IMR-90 (cell line): ENCODE measurements around the gene OR8J3. TPM values are rescaled to one million over a fixed set of nuclear protein-coding genes. Genes with fewer than 3 reads are reported as not detected.

Source experiments
- ATAC-seq: fragments of 200-7000 bp; cut with Tn5 transposase; 2 replicates; pipeline ENCODE4 v1.9.1; 2020; ENCODE audit warnings: low read depth, mild to moderate bottlenecking, moderate library complexity
- BruUV-seq: library from RNA; stranded (reverse); fragments of 400-500 nt; replicated peaks from 2 replicates; lab custom pipeline; 2021; lab: Mats Ljungman, UMichigan
- CTCF ChIA-PET: fragments of 300-600 bp; formaldehyde crosslinking; extraction: SDS; loops from one replicate; lab custom pipeline; 2021; ENCODE audit warnings: antibody characterized with exemption; lab: Yijun Ruan, JAX
- POLR2A ChIA-PET: fragments of 300-600 bp; sonication (Branson Sonifier 250); formaldehyde crosslinking; loops from one replicate; lab custom pipeline; 2022; ENCODE audit warnings: antibody characterized with exemption; ENCODE audit not compliant: unreplicated experiment; lab: Charles Lee
- DNase-seq: peaks from one replicate; pipeline ENCODE4 v3.0.0; 2013
- H2AFZ ChIP-seq: replicated peaks from 2 replicates; pipeline ENCODE3; 2013; ENCODE audit warnings: low read length, mild to moderate bottlenecking; ENCODE audit not compliant: poor library complexity
- H2AK5ac ChIP-seq: 2 replicates; pipeline ENCODE4 v1.6.1; 2013; ENCODE audit warnings: low read depth, low read length, inconsistent platforms
- H2AK9ac ChIP-seq: replicated peaks from 2 replicates; pipeline ENCODE3; 2013; ENCODE audit warnings: mild to moderate bottlenecking, low read depth, low read length, moderate library complexity; ENCODE audit not compliant: poor library complexity
- H2BK120ac ChIP-seq: 2 replicates; pipeline ENCODE4 v1.6.1; 2013; ENCODE audit warnings: low read depth, low read length, inconsistent platforms
- H2BK15ac ChIP-seq: 3 replicates; pipeline ENCODE4 v1.6.1; 2013; ENCODE audit warnings: low read depth, low read length, inconsistent platforms
- H2BK20ac ChIP-seq: 2 replicates; pipeline ENCODE4 v1.6.1; 2013; ENCODE audit warnings: low read depth, mild to moderate bottlenecking, inconsistent platforms, low read length, moderate library complexity
- H2BK5ac ChIP-seq: 2 replicates; pipeline ENCODE4 v1.6.1; 2013; ENCODE audit warnings: mild to moderate bottlenecking, low read depth, low read length, inconsistent platforms; ENCODE audit not compliant: poor library complexity, severe bottlenecking
- H3K14ac ChIP-seq: replicated peaks from 2 replicates; pipeline ENCODE4 v1.6.1; 2013; ENCODE audit warnings: low read depth, low read length, inconsistent platforms
- H3K18ac ChIP-seq: 2 replicates; pipeline ENCODE4 v1.6.1; 2013; ENCODE audit warnings: low read depth, low read length, control low read depth
- H3K23ac ChIP-seq: 2 replicates; pipeline ENCODE4 v1.6.1; 2013; ENCODE audit warnings: low read depth, low read length, inconsistent platforms
- H3K27ac ChIP-seq: 2 replicates; pipeline ENCODE4 v1.5.1; 2013; ENCODE audit warnings: mild to moderate bottlenecking, control low read depth, low read length; ENCODE audit not compliant: insufficient read depth
- H3K27me3 ChIP-seq: 2 replicates; pipeline ENCODE4 v1.6.1; 2013; ENCODE audit warnings: low read length; ENCODE audit not compliant: control insufficient read depth, insufficient read depth
- H3K36me3 ChIP-seq: 2 replicates; pipeline ENCODE4 v1.6.1; 2013; ENCODE audit warnings: low read length, mixed read lengths; ENCODE audit not compliant: control insufficient read depth, insufficient read depth
- H3K4ac ChIP-seq: 2 replicates; pipeline ENCODE4 v1.6.1; 2013; ENCODE audit warnings: low read depth, low read length, inconsistent platforms
- H3K4me1 ChIP-seq: 2 replicates; pipeline ENCODE4 v1.6.1; 2013; ENCODE audit warnings: low read length, mixed read lengths; ENCODE audit not compliant: control insufficient read depth, insufficient read depth
- H3K4me2 ChIP-seq: 2 replicates; pipeline ENCODE4 v1.6.1; 2013; ENCODE audit warnings: low read depth, mild to moderate bottlenecking, control low read depth, low read length, moderate library complexity
- H3K4me3 ChIP-seq: 2 replicates; pipeline ENCODE4 v1.5.1; 2013; ENCODE audit warnings: low read depth, mild to moderate bottlenecking, control low read depth, low read length, moderate library complexity; ENCODE audit not compliant: insufficient read depth
- H3K56ac ChIP-seq: 2 replicates; pipeline ENCODE4 v1.6.1; 2013; ENCODE audit warnings: low read length, inconsistent platforms; ENCODE audit not compliant: insufficient read depth; ENCODE audit errors: extremely low read depth
- H3K79me1 ChIP-seq, 2 experiments: 2 replicates each; pipeline ENCODE4 v1.6.1; 2013; ENCODE audit warnings: low read length in 2 of 2, inconsistent platforms in 1 of 2, low read depth in 1 of 2
- H3K9ac ChIP-seq: 2 replicates; pipeline ENCODE4 v1.6.1; 2013; ENCODE audit warnings: low read depth, low read length, control low read depth
- H3K9me1 ChIP-seq: 2 replicates; pipeline ENCODE4 v1.6.1; 2013; ENCODE audit warnings: low read length, inconsistent platforms; ENCODE audit not compliant: insufficient read depth
- H3K9me3 ChIP-seq: 2 replicates; pipeline ENCODE4 v1.6.1; 2013; ENCODE audit warnings: low read length; ENCODE audit not compliant: control insufficient read depth, insufficient read depth
- H4K20me1 ChIP-seq: 2 replicates; pipeline ENCODE4 v1.6.1; 2013; ENCODE audit warnings: low read length, inconsistent platforms; ENCODE audit not compliant: insufficient read depth
- H4K5ac ChIP-seq: 2 replicates; pipeline ENCODE4 v1.6.1; 2013; ENCODE audit warnings: mild to moderate bottlenecking, low read depth, low read length, control low read depth
- H4K8ac ChIP-seq, 2 experiments: 2 replicates each; pipeline ENCODE4 v1.6.1; 2013; ENCODE audit warnings: low read depth in 2 of 2, low read length in 2 of 2, control low read depth in 1 of 2, inconsistent platforms in 1 of 2
- H4K91ac ChIP-seq: 2 replicates; pipeline ENCODE4 v1.6.1; 2013; ENCODE audit warnings: low read depth, low read length, inconsistent platforms; ENCODE audit not compliant: insufficient read depth
- CEBPB ChIP-seq: IDR thresholded peaks from 2 replicates; pipeline ENCODE4 v1.6.1; 2012; ENCODE audit warnings: low read depth, low read length, improper control_type of control experiment
- CHD1 ChIP-seq: IDR thresholded peaks from 2 replicates; pipeline ENCODE4 v1.6.1; 2012; ENCODE audit warnings: low read depth, low read length, improper control_type of control experiment
- ELK1 ChIP-seq: fragments of 150-350 bp; IDR thresholded peaks from 2 replicates; pipeline ENCODE4 v1.6.1; 2016; ENCODE audit warnings: low read depth, mild to moderate bottlenecking, low read length, moderate library complexity, borderline replicate concordance
- MAFK ChIP-seq: IDR thresholded peaks from 2 replicates; pipeline ENCODE4 v1.6.1; 2012; ENCODE audit warnings: low read depth, low read length, improper control_type of control experiment
- MAZ ChIP-seq: IDR thresholded peaks from 2 replicates; pipeline ENCODE4 v1.6.1; 2012; ENCODE audit warnings: low read depth, mild to moderate bottlenecking, low read length, improper control_type of control experiment, moderate library complexity, borderline replicate concordance
- MXI1 ChIP-seq: IDR thresholded peaks from 2 replicates; pipeline ENCODE4 v1.6.1; 2012; ENCODE audit warnings: low read depth, mild to moderate bottlenecking, low read length, moderate library complexity, borderline replicate concordance
- NFE2L2 ChIP-seq: fragments of 150-350 bp; IDR thresholded peaks from 2 replicates; pipeline ENCODE4 v1.6.1; 2016; ENCODE audit warnings: low read depth, mild to moderate bottlenecking, low read length
- POLR2A ChIP-seq: IDR thresholded peaks from 2 replicates; pipeline ENCODE4 v1.6.1; 2012; ENCODE audit warnings: mild to moderate bottlenecking, low read depth, low read length
- RAD21 ChIP-seq: IDR thresholded peaks from 2 replicates; pipeline ENCODE4 v1.6.1; 2012; ENCODE audit warnings: low read length, improper control_type of control experiment
- RCOR1 ChIP-seq: IDR thresholded peaks from 2 replicates; pipeline ENCODE4 v1.6.1; 2012; ENCODE audit warnings: mild to moderate bottlenecking, low read length, improper control_type of control experiment; ENCODE audit not compliant: insufficient replicate concordance
- SMC3 ChIP-seq: fragments of 150-350 bp; IDR thresholded peaks from 2 replicates; pipeline ENCODE4 v1.6.1; 2016; ENCODE audit warnings: low read depth, mild to moderate bottlenecking, antibody characterized with exemption, low read length, moderate library complexity
- USF2 ChIP-seq: fragments of 150-350 bp; IDR thresholded peaks from 2 replicates; pipeline ENCODE4 v1.6.1; 2017; ENCODE audit warnings: mild to moderate bottlenecking, antibody characterized with exemption, low read length, low read depth
- WGBS, 2 experiments: methylation state at CpG; one replicate each; pipeline versions ENCODE4 v1.1.5 to v1.1.7; 2013; ENCODE audit warnings: missing lambda C conversion rate in 2 of 2; ENCODE audit not compliant: insufficient read length in 1 of 2; ENCODE audit errors: extremely low coverage in 2 of 2; 5-methylcytosine and 5-hydroxymethylcytosine counted together
- dilution Hi-C: fragments of 300-500 bp; cut with HindIII; formaldehyde crosslinking; loops from one replicate; pipeline ENCODE4 v1.14.3; 2018; ENCODE audit warnings: low sequenced_read_pairs; ENCODE audit not compliant: unreplicated experiment
- in situ Hi-C: fragments of 300-500 bp; cut with MboI; formaldehyde crosslinking; loops from 3 replicates; pipeline ENCODE4 v1.14.3; 2019; ENCODE audit warnings: low sequenced_read_pairs, inconsistent platforms, mixed read lengths
- intact Hi-C: fragments of 100-400 bp; cut with micrococcal nuclease; formaldehyde crosslinking; loops from 2 replicates; pipeline ENCODE4 v1.10.0; 2022
- polyA plus RNA-seq, 3 experiments: library from polyadenylated mRNA; depleted of rRNA; stranded (reverse); fragments of >200 nt; gene quantifications; 2 replicates each; pipeline ENCODE4 v1.2.3, GENCODE V29; 2012; ENCODE audit warnings: low replicate concordance in 1 of 3
- total RNA-seq: library from RNA; depleted of rRNA; stranded (reverse); fragments of >200 nt; gene quantifications from 2 replicates; pipeline ENCODE4 v1.2.3, GENCODE V29; 2012

Gene OR8J3
- total and polyA plus RNA-seq, 2 of the 4 experiments (the other 2 are of a cell fraction), result not detected

- H4K8ac ChIP-seq, result no peak within 1 kb of the TSS
- POLR2A ChIA-PET, result no interaction called here
Measured at GRCh38 chr11:56122073-56122472, 17.9 kb downstream of the OR8J3 start, which contains the start of gene OR8H3. Gene OR8H3, plus strand, starts transcription at chr11:56122373. Its CDS starts 0 bp downstream, at chr11:56122373.

More at GRCh38 chr11:56122073-56122472, 17.9 kb downstream of the OR8J3 start, which contains the start of gene OR8H3:
- intact Hi-C loops, result no loop called here
- CTCF ChIA-PET, result no interaction called here
- ATAC-seq (no peak), DNase-seq (no peak)
- H3K4me3 ChIP-seq, result no peak within 1 kb of the TSS
- no peak within 1 kb of the TSS for H3K18ac ChIP-seq
- H2AK9ac ChIP-seq, result no peak within 1 kb of the TSS
- no peak within 1 kb of the TSS for H3K9ac ChIP-seq
- WGBS, 2 experiments, result no CpG with 5 or more reads among the region's 6 CpGs
- H4K20me1 ChIP-seq, result no peaks in the 10 kb centered on the region
- H3K79me1 ChIP-seq, result no peaks in the 10 kb centered on the region
- no peak within 1 kb of the TSS for H3K4me2 ChIP-seq
- H4K91ac ChIP-seq, result no peak within 1 kb of the TSS
- TF ChIP-seq CEBPB, result no peak
- TF ChIP-seq ELK1, result no peak
- no peak for TF ChIP-seq RCOR1
- TF ChIP-seq MXI1, result no peak
- TF ChIP-seq SMC3, result no peak
- no peak for TF ChIP-seq NFE2L2
- TF ChIP-seq POLR2A, result no peak
- no peak for TF ChIP-seq USF2
- no peak for TF ChIP-seq MAFK
- TF ChIP-seq CHD1, result no peak
- TF ChIP-seq RAD21, result no peak
- no peak for TF ChIP-seq MAZ
- no peaks in the 10 kb centered on the region for H3K9me1 ChIP-seq
- H3K9me3 ChIP-seq, result peaks cover 2% of the 10 kb centered on the region; the same call in 1 of the 2 replicates
- no peak within 1 kb of the TSS for H2BK20ac ChIP-seq
- no peaks in the 10 kb centered on the region for H3K27me3 ChIP-seq
- H2BK5ac ChIP-seq, result no peak within 1 kb of the TSS
- no peak within 1 kb of the TSS for H3K4ac ChIP-seq
- H2AK5ac ChIP-seq, result no peak within 1 kb of the TSS
- H2AFZ ChIP-seq, result no peak within 1 kb of the TSS
- BruUV-seq, result no TSS peak
- H4K5ac ChIP-seq, result no peak within 1 kb of the TSS
- in situ Hi-C loops, result no loop called here
- dilution Hi-C loops, result no loop called here
- no peaks in the 10 kb centered on the region for H3K4me1 ChIP-seq
- no peak within 1 kb of the TSS for H3K14ac ChIP-seq
- H2BK120ac ChIP-seq, result no peak within 1 kb of the TSS
- no peak within 1 kb of the TSS for H2BK15ac ChIP-seq
- H3K27ac ChIP-seq, result no peak within 1 kb of the TSS
- H3K23ac ChIP-seq, result no peak within 1 kb of the TSS
- H3K56ac ChIP-seq, result no peak within 1 kb of the TSS
- no peaks in the 10 kb centered on the region for H3K36me3 ChIP-seq
